Erythroblast (primary cell): ENCODE measurements around the gene WASF1.

Source experiments
- GATA1 ChIP-seq: IDR thresholded peaks from 2 replicates; pipeline ENCODE4 v1.6.1; 2011; ENCODE audit warnings: low read depth, mild to moderate bottlenecking, control low read depth, low read length, moderate library complexity
- POLR2A ChIP-seq: IDR thresholded peaks from 2 replicates; pipeline ENCODE4 v1.6.1; 2011; ENCODE audit warnings: mild to moderate bottlenecking, low read length

DNA sequence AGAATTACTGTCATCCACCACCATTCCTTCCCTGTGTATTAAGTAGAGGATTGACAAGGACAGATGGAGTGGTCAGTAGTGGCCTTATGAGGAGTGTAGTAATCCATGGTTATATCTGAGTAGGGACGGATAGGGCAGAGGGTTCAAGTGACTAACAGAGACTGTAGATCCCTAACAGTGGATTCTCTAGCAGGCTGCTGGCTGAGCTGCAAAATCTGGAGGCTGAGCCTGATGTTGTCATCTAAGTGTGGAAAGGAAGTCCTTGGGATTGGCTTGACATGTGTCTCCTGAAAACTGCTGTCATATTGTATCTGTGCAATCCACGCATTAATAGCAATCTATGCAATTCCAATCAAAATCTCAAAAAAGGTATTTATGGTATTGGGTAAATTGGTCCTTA, 94.2 kb downstream of the WASF1 start:
- TF ChIP-seq POLR2A = no peak
- TF ChIP-seq GATA1 = no peak
